ES-I3 (cell line): ENCODE data around the gene TPM3.

Experiments
- H3K36me3 ChIP-seq: 2 replicates; pipeline ENCODE4 v1.6.1; 2013; ENCODE audit warnings: mild to moderate bottlenecking, low read length, control low read depth, moderate library complexity; ENCODE audit not compliant: insufficient read depth
- H3K4me1 ChIP-seq: 2 replicates; pipeline ENCODE4 v1.6.1; 2013; ENCODE audit warnings: mild to moderate bottlenecking, control low read depth, low read length; ENCODE audit not compliant: insufficient read depth
- H3K9ac ChIP-seq: 2 replicates; pipeline ENCODE4 v1.6.1; 2013; ENCODE audit warnings: low read depth, mild to moderate bottlenecking, low read length, moderate library complexity
- H3K9me3 ChIP-seq: 2 replicates; pipeline ENCODE4 v1.6.1; 2013; ENCODE audit warnings: mild to moderate bottlenecking, low read length, moderate library complexity; ENCODE audit not compliant: control insufficient read depth, insufficient read depth

TPM3 gene

DNA sequence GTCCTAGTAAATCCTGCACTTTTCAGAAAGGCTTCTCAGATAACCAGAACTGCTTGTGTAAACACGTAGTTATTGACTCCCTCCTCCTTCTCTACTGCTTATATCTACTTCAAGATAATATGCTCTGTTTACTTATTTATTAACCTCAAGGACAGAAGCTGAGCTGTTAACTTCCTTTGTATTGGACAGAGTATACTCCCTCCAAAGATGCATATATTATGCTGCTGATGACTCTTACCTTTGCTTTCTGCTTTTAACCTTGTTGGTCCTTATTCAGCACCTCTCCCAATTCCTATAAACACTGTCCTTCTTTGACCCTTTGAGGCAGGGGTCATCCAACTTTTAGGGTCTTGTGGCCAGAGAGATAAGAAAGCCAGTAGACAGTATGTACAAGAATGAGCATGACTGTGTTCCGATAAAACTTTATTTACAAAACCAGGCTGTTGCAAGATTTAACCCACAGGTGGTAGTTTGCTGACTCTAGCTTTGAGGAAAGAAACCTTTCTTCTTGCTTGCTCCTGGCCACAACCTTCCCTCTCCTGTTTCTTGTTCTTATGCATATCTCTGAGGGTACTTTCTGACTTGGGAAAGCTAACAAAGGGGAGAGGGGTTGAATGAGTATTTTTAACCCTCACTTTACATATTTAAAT is 4.9 kb downstream of the TPM3 start:
- Histone ChIP-seq H3K9me3 (no peaks in the 10 kb centered on the region), H3K9ac (no peak overlapping the region)

GRCh38 chr1:154186177-154186576 is 5.7 kb downstream of the TPM3 start:
- Histone ChIP-seq H3K9ac (no peak overlapping the region), H3K9me3 (no peaks in the 10 kb centered on the region), H3K4me1 (peaks cover 20% of the 10 kb centered on the region), H3K36me3 (no peaks in the 10 kb centered on the region)

More for the DNA sequence above, 4.9 kb downstream of the TPM3 start:
- H3K4me1 ChIP-seq: peaks cover 18% of the 10 kb centered on the region
- H3K36me3 ChIP-seq: no peaks in the 10 kb centered on the region

DNA sequence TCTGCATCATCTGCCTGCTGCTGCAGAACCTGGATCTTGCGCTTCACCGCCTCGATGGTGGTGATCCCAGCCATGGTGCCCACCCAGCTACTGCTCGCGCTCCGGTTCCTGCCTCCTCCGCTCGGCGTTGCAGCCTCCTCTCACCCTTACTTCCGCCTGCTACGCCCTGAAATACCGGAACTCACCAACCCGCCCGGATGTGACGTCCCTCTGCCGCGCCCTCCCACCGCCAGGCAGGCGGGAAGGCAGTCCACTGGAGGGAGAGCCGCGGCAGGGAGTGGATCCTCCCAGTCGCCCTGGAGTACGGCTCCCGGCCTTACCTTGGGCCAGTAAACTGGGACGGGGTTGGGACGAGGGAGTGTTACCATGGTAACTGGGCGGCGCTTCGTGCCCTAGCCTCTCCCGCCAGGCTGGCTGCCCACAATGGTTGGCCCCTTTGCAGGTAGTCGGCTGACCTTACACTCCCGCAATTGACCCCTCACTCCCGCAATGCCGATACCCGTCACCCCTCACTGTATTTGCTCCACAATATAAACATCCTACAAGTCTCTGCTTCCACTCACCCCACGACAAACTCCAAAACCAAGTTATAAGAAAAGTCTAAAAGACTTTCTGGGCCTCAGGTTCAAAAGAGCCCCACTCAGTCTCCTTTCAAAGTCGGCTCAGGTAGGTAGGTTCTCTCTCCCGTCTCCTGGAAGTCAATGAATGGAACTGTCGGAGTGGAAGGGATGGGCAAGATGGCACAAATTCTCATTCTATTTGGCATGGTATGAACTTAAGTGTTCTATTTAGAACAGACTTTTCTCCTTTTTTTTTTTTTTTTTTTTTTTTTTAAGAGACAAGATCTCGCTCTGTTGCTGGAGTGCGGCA is 8.6 kb downstream of the TPM3 start:
- Histone ChIP-seq H3K9me3 (no peaks in the 10 kb centered on the region), H3K36me3 (no peaks in the 10 kb centered on the region; the same call in 1 of the 2 replicates), H3K9ac (peak overlapping the region; percentile 80), H3K4me1 (peaks cover 40% of the 10 kb centered on the region)

GRCh38 chr1:154182344-154183045 is 9.4 kb downstream of the TPM3 start:
- Histone ChIP-seq H3K9me3 (no peaks in the 10 kb centered on the region), H3K9ac (peak overlapping the region; percentile 80), H3K36me3 (no peaks in the 10 kb centered on the region; the same call in 1 of the 2 replicates), H3K4me1 (peaks cover 38% of the 10 kb centered on the region)

DNA sequence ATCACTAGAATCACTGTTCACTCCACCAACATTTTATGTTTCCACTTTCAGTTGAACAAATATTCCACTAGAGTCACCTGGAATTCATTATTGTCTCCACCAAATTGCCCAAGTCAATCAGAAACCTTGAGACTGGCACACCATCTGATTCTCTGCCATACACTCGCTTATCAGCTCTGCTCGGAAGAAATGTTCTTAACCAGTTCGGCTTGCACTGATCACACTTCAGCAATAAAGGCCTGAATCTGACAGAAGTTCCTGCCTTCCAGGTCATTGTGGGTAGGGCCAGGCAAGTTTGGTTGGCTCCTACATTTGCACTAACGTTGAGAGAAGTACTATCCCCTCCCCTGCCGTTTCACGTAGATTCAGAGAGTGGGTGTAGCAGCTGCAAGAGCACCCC is 10.0 kb downstream of the TPM3 start:
- Histone ChIP-seq H3K9me3 (no peaks in the 10 kb centered on the region), H3K36me3 (no peaks in the 10 kb centered on the region; the same call in 1 of the 2 replicates), H3K9ac (peak overlapping the region; percentile 80), H3K4me1 (peaks cover 36% of the 10 kb centered on the region)

DNA sequence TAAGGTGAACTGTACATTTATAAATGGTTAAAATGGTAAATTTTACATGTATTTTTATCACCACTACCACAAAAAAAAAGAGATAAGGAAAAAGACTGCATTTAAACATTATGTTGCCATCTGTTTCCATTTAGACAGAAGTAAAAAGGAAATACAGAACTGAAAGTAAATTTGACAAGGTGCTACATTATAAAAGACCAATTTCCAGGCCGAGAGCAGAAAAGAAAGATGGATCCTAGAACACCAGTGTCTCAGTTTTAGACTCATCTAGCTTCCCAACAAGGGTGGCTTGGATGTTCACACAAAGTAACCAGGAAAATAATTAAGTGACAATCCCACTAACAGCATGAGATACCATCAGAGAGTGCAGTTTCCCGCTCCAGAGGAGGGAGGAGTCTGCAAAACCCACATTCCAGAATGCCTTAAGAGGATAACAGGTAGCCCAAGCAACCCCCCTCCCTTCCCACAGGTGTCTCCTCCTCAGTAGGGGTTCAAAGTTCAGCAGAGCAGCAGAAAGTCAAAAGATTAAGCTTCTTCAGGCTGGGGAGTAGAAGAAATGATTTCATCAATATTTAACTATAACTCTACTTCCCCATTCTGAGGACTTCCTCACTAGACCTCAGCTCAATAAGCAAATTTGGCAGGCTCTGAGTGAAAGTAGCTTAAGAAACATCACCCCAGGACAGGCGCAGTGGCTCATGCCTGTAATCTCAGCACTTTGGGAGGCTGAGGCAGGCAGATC is 11.8 kb downstream of the TPM3 start:
- peaks cover 24% of the 10 kb centered on the region for H3K4me1 ChIP-seq

GRCh38 chr1:154178911-154179811 is 12.7 kb downstream of the TPM3 start:
- H3K36me3 ChIP-seq: peaks cover 5% of the 10 kb centered on the region
- no peak overlapping the region for H3K9ac ChIP-seq
- H3K4me1 ChIP-seq: peaks cover 24% of the 10 kb centered on the region

More for the DNA sequence above, 11.8 kb downstream of the TPM3 start:
- Histone ChIP-seq H3K36me3 (peaks cover 5% of the 10 kb centered on the region), H3K9ac (no peak overlapping the region), H3K9me3 (no peaks in the 10 kb centered on the region)

DNA sequence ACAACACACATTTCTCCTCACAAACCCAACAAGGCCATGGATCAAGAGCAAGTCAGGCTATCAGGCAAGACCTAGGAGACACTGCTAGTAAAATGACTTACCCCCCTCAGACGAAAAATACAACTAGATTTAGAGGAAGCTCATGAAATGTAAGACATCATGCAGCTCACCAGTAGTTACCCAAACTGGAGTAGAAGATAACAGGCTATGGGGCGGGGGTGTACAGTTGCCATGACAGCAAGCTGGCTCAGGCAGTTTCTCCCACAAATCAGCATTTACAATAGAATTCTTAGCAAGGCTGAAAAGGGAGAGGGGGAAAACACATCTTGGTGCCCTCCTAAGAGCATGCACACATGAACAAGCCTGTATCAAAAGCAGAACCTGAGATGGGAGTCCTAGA is 13.9 kb downstream of the TPM3 start:
- no peak overlapping the region for H3K9ac ChIP-seq
- no peaks in the 10 kb centered on the region for H3K9me3 ChIP-seq
- H3K4me1 ChIP-seq: peaks cover 24% of the 10 kb centered on the region
- peaks cover 7% of the 10 kb centered on the region for H3K36me3 ChIP-seq

More at GRCh38 chr1:154178911-154179811, 12.7 kb downstream of the TPM3 start:
- no peaks in the 10 kb centered on the region for H3K9me3 ChIP-seq

DNA sequence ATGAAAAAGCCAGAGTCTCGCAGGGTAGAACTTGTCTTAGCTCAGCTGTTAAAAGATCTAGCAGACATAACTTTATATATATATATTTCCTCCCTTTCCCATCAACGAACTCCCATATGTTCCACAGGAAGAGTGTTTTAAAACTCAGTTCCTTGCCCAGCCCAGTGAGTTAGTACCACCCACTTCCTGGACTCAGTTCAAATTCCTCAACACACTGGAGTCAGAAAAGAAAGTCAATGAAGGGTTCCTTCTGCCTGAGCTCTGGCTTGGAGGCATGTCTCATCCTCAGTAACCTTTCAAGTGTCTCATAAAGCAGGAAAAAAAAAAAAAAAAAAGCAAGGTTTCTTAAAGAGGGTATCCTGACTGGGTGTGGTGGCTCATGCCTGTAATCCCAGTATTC is 15.6 kb downstream of the TPM3 start:
- no peak overlapping the region for H3K9ac ChIP-seq
- peaks cover 24% of the 10 kb centered on the region for H3K4me1 ChIP-seq
- peaks cover 24% of the 10 kb centered on the region for H3K36me3 ChIP-seq
- no peaks in the 10 kb centered on the region for H3K9me3 ChIP-seq

- H3K9ac ChIP-seq: no peak overlapping the region
- H3K36me3 ChIP-seq: peaks cover 41% of the 10 kb centered on the region
- peaks cover 11% of the 10 kb centered on the region for H3K4me1 ChIP-seq
- H3K9me3 ChIP-seq: no peaks in the 10 kb centered on the region
Measured at GRCh38 chr1:154174654-154175053, 17.2 kb downstream of the TPM3 start.

DNA sequence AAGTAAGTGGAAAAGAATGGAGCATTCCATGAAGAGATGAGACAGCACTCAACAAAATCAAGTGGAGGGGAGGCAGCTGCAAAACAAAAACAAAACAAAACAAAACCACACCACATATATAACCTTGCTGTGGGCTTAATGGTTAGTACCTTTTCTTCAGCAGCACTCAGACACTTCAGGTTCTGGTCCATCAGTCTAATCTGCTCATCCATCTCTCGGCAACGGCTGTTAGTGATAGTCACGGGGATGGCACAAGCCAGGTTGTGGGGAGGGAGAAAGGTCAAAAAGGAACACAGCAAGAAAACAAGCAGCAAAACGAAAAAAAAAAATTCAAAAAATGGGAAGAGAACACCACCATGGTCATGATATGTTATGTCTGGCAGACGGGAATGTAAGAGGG is 20.0 kb downstream of the TPM3 start:
- H3K4me1 ChIP-seq: no peaks in the 10 kb centered on the region
- no peaks in the 10 kb centered on the region for H3K9me3 ChIP-seq
- no peak overlapping the region for H3K9ac ChIP-seq
- H3K36me3 ChIP-seq: peaks cover 58% of the 10 kb centered on the region

DNA sequence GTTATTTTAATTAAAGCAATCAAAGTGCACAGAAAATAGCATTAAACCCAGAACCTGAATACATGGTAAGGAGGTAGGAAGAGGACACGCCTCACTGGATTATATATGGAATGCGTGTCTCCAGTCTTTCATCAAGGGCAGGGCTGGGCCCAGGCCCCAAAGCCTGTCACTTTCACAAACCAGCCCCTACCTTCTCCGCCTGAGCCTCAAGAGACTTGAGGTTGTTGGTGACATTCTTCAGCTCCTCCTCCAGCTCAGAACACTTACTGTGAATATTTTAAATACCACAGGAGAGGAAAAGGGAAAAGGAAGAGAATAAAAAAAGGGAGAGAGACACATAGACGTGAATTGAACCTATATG is 20.7 kb downstream of the TPM3 start:
- peaks cover 61% of the 10 kb centered on the region for H3K36me3 ChIP-seq
- no peaks in the 10 kb centered on the region for H3K9me3 ChIP-seq
- H3K4me1 ChIP-seq: no peaks in the 10 kb centered on the region
- no peak overlapping the region for H3K9ac ChIP-seq

DNA sequence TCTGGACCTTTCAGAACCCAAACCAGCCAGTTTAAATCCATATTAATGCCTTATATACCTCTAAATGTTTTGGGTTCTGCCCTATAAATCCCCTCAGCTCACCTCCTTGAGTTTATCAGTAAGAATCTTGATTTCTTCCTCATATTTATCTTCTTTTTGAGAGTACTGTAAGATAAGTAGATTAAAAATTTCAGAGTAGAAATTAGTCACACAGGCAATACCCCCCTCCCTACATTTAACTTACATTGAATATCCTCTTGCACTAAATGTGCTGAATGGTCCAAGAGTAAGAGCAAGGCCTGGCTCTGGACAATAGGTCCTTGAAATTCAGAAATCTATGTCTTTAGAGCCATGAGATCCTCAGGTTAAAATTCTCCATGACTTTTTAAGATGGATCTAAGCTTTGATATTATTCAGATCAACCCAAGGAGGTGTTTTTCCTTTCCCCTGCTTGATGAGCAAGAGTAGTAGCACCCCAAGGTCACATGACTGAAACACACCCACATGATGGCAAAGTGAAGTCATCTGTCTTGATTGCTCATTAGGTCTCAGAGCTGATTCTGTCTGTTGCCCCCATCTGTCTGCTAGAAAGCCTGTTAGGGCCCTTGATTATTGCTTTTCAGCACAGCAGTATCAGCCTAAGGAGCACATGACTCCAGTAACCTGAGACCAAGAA is 21.2 kb downstream of the TPM3 start:
- Histone ChIP-seq H3K9me3 (no peaks in the 10 kb centered on the region), H3K4me1 (no peaks in the 10 kb centered on the region), H3K36me3 (peaks cover 61% of the 10 kb centered on the region), H3K9ac (no peak overlapping the region)
